GM04503 (cell line): ENCODE results near the gene SLC24A3.

Source experiments
- DNase-seq: peaks from one replicate; pipeline ENCODE4 v3.0.0-alpha.2; 2012; ENCODE audit warnings: low read depth

SLC24A3 gene

GRCh38 chr20:19341348-19342053 lies 129.1 kb downstream of the SLC24A3 start:
- DNase-seq, result no peak

DNA sequence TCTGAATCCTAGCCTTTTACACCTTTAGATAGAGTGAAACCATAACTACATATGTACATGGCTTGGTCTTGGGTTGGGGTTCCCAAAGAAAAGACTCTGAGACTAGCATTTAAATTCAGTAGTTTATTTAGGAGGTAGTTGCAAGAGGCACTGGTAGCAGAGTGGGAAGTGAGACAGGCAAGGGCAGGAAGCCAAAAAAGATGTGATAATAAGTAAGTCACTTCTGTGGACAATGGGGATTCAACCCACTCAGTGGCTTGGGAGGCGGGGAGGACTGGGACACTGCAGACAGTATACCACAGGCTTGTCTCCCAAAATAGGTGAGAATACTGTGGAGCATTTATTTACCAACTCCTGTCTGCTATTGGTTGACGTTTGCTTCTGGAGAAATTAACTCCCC lies 131.9 kb downstream of the SLC24A3 start:
- DNase-seq, result no peak

- DNase-seq, result no peak
These were observed 135.6 kb downstream of the SLC24A3 start for GRCh38 chr20:19347943-19348456.

- DNase-seq, result no peak
These were observed 136.1 kb downstream of the SLC24A3 start for GRCh38 chr20:19348582-19348981.

DNA sequence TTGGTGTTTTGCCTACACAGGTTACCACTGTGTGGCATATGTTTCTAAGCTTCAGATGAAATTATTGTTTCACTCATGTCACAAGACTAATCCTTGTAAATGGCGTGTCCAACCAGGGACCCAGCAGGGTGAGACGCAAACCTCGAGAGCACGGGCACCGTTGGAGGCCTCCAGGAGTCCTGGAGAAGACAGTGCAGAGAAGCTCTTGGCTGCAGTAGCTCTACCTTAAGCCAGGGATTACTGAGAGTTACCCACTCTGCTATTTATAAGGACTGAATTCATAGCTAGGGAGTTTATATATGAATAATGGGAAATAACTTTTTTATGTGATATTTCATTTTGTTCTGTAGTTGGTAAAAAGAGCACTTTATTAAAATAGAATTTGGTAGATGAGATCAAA lies 137.4 kb downstream of the SLC24A3 start:
- no peak for DNase-seq

GRCh38 chr20:19351542-19351941 lies 139.1 kb downstream of the SLC24A3 start:
- DNase-seq, result no peak

DNA sequence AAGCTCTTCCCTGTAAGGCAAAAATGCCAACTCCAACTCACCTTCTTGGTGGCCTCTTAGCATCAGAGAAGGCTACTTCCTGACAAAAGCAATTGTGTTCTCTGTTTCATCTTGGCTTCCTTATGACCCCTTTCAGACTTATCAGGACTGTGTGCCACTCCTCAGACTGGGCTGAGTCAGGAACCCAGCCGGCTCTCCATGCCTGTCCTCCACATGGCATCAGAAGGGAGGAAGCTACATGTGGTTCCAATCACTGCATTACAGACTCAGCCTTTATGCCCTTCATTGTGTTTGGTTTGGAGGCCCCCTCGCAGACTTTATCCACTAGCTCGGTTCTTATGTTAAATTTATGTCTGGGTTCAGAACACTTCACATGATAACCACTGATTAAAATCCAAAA lies 142.5 kb downstream of the SLC24A3 start:
- DNase-seq, result no peak

DNA sequence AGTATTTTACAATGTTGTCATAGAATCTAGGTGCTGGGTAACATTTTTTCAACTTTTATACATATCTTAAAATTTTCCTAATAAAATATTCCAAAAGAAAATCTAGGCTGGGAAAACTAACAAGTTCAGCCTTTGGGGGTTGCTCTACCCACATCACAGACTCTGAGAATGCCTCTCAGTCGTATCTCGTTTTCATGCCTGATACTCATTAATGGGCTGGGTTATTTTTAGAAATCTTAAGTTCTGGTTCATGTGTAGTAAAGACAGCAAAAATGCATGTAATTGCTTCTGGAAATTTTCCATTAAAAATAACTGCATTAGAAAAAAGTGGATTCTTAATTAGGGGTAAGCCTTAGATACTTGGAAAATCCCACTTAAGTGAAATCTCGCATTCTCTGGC lies 149.3 kb downstream of the SLC24A3 start:
- no peak for DNase-seq

- DNase-seq, result no peak
These were observed 151.0 kb downstream of the SLC24A3 start for GRCh38 chr20:19363476-19363875.

DNA sequence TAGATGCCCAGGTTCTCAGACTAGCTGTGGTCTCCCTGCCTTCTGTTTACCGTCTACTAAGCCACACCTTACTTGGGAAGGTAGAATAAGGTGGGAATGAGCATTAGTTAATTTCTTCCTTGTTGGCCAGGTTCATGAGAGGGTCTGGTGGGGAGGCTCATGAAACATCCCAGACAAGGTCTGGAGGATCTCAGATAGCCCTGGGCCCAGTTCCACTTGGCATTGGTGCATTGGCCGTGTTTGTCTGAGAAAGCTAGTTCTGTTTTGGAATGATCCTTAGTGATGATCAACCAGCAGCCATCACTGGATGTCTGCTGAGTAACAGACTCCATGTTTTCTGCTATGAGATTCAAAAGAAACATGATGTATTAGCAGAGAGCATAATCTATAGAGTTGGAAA lies 155.1 kb downstream of the SLC24A3 start:
- DNase-seq, result no peak

- no peak for DNase-seq
These were observed 155.9 kb downstream of the SLC24A3 start for GRCh38 chr20:19368351-19368750.

DNA sequence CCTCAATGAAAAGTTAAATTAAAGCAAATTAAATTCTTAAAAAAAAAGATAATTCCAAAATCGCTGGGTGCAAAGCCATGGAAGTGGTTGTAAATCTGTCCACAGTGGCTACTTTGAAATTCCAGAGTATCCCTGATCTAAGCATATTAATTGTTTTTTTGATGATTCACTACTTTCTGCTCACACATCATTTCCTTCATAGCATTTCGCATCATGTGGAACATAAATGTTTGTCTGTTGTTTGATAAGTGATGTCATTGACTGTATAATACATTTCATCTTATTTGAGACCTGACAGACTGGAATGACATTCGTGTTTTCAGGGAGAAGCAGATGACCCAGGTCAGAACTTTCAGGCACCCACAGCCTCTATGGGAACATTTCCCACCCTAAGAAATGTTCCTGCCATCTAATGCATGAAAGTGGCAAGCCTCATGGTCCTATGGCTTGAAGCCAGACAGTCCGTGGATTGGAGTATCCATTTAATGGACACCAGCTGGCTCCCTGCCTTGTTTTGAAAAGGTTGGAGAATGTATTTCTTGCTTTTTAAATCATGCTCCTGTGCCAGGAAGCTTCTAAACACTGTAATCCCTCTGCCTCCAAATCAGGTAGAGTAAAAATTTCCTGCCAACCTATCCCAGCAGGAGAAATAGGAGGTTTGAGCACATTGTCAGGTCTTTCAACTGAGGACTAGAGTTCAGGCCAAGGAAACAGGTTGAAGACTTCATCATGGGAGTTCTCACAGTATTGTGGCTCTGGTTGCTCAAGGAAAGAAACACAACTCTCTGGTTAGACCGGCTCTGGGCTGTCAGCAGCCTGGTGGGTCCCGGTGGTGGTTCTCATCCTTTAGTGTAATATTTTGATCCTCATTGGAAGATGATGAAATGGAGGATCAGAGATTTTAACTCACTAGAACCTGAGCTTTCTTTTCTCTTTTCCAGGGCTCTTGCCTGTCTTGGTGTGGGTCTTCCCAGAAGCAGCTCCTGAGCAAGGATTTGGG lies 157.9 kb downstream of the SLC24A3 start:
- DNase-seq, result no peak

GRCh38 chr20:19371112-19371511 lies 158.7 kb downstream of the SLC24A3 start:
- DNase-seq, result no peak

DNA sequence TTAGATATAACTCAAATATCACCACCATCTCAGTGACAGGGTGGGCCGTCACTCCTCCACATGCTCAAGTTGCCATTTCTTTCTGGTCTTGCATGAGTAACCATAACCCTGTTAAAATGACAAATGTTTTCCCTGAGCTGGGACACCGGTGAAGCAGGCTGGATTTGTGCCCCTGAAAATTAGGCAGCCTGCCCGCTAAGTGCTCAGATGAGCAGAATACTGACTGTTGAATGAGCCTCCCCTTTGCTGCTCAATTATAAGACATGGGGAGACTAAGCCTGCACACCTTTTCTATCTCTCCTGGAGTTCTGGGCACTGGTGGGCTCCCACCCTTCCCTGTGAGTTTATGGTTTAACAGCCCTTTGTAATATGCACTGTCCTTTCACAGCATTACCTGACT lies 161.8 kb downstream of the SLC24A3 start:
- no peak for DNase-seq

GRCh38 chr20:19375395-19375794 lies 163.0 kb downstream of the SLC24A3 start:
- DNase-seq, result no peak

DNA sequence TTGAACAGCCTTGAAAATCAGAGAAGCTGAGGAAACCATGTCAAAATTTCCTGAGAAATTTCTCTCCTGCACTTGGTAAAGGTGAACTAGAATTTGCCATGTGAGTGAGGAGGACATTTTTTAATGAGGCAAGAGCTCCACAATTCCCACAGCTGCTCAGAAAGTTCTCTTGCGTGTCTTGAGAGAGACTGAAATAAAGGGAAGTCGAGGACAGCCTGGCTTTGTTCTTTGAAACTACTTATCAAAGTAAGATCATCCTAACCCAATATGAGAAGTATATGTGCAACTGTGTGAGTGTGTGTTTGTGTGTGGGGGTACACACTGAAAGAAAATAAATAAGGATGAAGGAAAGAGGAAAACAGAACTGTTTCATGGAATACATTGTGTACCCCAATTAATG lies 163.4 kb downstream of the SLC24A3 start:
- no peak for DNase-seq

GRCh38 chr20:19376451-19377229 lies 164.2 kb downstream of the SLC24A3 start:
- no peak for DNase-seq

DNA sequence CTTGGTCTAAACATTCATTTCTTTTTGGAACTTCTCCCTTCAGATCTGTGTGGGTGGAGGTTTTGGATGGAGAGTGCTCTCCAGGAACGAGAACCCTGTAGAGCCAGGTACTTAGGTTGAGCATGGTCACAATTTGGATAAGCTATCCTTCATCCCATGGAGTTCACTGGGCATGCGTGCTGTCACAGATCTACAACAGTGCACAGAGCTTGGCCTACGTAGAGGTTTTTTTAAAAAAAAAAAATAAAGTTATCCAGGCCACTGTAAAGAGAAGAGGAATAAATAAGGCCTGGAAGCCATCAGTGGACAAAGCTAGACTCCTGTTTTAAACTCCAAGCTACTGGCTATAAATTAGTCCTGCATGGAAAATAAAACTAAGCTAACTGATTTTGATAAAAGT lies 165.6 kb downstream of the SLC24A3 start:
- DNase-seq, result no peak

GRCh38 chr20:19380211-19380610 lies 167.8 kb downstream of the SLC24A3 start:
- no peak for DNase-seq

GRCh38 chr20:19381947-19382346 lies 169.5 kb downstream of the SLC24A3 start:
- no peak for DNase-seq

DNA sequence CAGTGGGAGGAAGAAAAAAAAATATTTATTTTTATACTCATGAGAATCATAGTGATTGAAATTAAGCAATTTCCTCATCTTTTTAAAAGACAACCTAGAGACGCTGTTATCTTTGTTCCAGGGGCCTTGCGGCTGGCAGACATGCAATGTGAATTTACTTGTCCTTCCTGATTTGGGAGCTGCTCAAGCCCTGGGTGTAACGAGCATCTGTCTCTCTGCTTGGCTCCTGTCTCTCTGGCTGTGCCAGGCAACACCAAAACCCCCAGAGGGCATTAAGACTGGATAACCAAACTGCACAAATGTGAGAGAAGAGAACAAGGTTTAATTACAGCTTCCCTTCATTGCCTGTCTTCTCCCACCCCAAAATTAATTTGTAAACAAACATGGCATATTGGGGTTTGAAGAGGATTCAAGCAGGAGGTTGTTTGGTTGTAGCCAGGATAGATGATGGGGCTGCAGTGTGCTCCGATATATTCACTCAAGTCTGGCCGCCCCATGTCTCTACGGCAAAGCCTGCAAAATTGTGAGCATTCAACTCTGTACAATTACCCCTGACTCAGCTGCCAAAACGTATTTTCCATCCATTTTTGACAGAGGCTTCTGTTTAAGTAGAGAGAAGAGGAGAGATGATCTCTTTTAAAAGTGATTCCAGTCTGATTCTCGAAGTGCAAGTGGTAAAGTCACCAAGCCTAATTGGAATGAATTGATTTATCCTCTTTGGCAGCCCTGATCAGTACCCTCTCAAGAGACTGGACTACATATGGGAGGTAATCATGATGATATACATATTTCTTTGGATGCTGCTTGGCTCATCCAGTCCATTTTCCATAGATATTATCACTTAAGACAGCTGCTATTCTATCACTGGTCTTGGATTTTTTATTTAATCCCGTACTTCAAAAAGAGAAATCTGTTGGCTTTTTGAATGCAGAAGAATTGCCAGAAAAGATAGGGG lies 170.2 kb downstream of the SLC24A3 start:
- DNase-seq, result no peak
